ENCODE measurements around the gene CSTPP1. TPM values are rescaled to one million over a fixed set of nuclear protein-coding genes. Genes with fewer than 3 reads are reported as not detected.
A peak's percentile ranks its signal among the peaks of the same experiment; 100 is the strongest.

The CSTPP1 gene
- total RNA-seq, 4 donors from 2014 or later: 35.3 to 51.9 (median 39.7) TPM

DNA sequence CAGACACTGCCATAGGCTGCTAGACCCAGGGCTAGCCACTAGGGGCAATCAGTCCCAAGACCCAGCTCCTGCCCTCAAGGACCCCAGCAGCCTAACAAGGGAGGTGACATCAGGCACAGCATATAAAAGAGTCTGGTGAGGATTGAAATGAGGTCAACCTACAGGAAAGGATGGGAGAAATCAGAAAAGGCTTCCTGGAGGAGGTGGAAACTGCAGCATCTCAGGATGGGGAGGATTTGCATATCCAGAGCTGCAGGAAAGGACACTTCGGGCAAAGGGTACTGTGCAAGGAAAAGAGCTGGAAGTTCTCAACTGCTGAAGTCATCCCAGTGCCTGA is 243.1 kb downstream of the CSTPP1 start:
- DNase-seq (ENCODE audit: low spot score in 2 of 2): no peak
- Histone ChIP-seq H3K9me3 (no peaks in the 10 kb centered on the region), H3K36me3 (peaks cover 0 to 51% (median 0%) of the 10 kb centered on the region in 3 donors), H3K4me3 (no peak overlapping the region), H3K4me1 (peaks cover 3 to 71% (median 29%) of the 10 kb centered on the region in 4 donors), H3K27ac (peak overlapping the region in 2 of 4 donors; percentile 98), H3K27me3 (no peaks in the 10 kb centered on the region)
- WGBS, 2 donors: 71 to 88% methylated on average over 1 of the region's 1 CpG
- TF ChIP-seq, protein P1, sequence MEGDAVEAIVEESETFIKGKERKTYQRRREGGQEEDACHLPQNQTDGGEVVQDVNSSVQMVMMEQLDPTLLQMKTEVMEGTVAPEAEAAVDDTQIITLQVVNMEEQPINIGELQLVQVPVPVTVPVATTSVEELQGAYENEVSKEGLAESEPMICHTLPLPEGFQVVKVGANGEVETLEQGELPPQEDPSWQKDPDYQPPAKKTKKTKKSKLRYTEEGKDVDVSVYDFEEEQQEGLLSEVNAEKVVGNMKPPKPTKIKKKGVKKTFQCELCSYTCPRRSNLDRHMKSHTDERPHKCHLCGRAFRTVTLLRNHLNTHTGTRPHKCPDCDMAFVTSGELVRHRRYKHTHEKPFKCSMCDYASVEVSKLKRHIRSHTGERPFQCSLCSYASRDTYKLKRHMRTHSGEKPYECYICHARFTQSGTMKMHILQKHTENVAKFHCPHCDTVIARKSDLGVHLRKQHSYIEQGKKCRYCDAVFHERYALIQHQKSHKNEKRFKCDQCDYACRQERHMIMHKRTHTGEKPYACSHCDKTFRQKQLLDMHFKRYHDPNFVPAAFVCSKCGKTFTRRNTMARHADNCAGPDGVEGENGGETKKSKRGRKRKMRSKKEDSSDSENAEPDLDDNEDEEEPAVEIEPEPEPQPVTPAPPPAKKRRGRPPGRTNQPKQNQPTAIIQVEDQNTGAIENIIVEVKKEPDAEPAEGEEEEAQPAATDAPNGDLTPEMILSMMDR (IDR thresholded peaks at IDR 0.05): peak in 4 of 5 experiments; percentile 12 to 38 (median 26)
- no peak for TF ChIP-seq EP300 (IDR thresholded peaks at IDR 0.05)

DNA sequence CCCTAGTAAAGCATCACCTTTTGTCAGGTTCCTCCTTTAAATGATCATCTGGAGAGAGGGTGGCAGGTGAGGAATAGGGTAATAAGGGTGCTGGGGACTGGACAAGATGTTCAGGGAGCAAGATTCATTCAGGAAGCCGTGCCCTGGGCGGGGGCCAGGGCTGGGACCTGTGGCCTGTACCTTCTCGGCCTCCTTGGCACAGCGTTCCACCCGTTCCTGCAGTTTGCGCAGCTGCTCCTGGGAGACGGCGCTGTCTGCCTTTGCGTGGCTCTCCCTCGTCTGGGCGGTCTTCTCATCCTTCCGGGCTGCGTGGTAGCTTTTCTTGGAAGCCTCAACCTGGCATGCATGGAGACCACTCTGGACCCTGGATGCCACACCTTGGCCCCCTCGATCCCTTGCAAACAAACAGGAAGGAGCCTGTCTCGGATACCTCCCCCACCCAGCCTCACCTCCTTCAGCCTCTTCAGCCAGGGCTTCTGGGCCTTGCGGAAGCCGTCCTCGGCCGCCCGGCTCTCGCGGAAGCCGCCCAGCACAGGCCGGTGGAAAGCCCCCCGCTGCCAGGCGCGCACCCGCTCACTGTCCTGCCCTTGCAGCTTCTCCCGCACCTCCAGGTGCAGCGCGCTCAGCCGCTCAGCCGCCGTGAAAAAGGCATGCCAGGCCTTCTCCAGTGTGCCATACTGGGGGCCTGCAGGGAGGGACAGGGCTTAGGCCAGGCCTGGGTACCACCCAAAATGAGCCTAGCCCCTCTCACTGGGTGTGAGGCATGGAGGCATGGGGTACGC is 243.6 kb downstream of the CSTPP1 start:
- no peaks in the 10 kb centered on the region for H3K9me3 ChIP-seq
- DNase-seq (ENCODE audit: low spot score in 2 of 2): no peak
- 94 to 97% methylated on average over 35 of the region's 35 CpGs for WGBS, 2 donors
- H3K4me3 ChIP-seq: no peak overlapping the region
- H3K4me1 ChIP-seq: peaks cover 3 to 71% (median 33%) of the 10 kb centered on the region in 4 donors
- H3K27me3 ChIP-seq: no peaks in the 10 kb centered on the region
- peaks cover 0 to 45% (median 0%) of the 10 kb centered on the region in 3 donors for H3K36me3 ChIP-seq
- peak overlapping the region in 1 of 4 donors; percentile 98 for H3K27ac ChIP-seq
- TF ChIP-seq EP300 (IDR thresholded peaks at IDR 0.05) (no peak), POLR2A (IDR thresholded peaks at IDR 0.05) (no peak)
- TF ChIP-seq, protein P1 (IDR thresholded peaks at IDR 0.05): no peak

DNA sequence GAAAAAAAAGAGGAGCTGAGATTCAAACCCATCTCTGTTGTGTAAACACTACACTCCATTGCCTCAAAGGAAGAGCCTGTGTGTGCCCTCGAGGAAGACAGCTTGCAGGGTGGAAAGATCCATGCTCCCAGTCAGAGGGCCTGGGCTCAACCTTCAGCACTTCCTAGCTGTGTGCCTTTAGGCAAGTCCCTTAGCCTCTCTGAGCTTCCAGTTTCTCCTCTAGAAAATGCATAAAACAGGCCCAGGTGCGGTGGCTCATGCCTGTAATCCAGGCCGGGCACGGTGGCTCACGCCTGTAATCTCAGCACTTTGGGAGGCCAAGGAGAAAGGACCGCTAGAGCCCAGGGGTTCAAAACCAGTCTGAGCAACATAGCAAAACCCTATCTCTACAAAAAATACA is 244.7 kb downstream of the CSTPP1 start:
- H3K27ac ChIP-seq: no peak overlapping the region
- no peak for DNase-seq (ENCODE audit: low spot score in 2 of 2)
- H3K36me3 ChIP-seq: peaks cover 0 to 40% (median 0%) of the 10 kb centered on the region in 3 donors
- H3K4me1 ChIP-seq: peaks cover 0 to 68% (median 29%) of the 10 kb centered on the region in 4 donors
- H3K27me3 ChIP-seq: no peaks in the 10 kb centered on the region
- WGBS, 2 donors: 88 to 89% methylated on average over 6 of the region's 6 CpGs
- no peak overlapping the region for H3K4me3 ChIP-seq
- TF ChIP-seq, protein P1 (IDR thresholded peaks at IDR 0.05): no peak
- no peak for TF ChIP-seq EP300 (IDR thresholded peaks at IDR 0.05)
- no peak for TF ChIP-seq POLR2A (IDR thresholded peaks at IDR 0.05)
- H3K9me3 ChIP-seq: no peaks in the 10 kb centered on the region

DNA sequence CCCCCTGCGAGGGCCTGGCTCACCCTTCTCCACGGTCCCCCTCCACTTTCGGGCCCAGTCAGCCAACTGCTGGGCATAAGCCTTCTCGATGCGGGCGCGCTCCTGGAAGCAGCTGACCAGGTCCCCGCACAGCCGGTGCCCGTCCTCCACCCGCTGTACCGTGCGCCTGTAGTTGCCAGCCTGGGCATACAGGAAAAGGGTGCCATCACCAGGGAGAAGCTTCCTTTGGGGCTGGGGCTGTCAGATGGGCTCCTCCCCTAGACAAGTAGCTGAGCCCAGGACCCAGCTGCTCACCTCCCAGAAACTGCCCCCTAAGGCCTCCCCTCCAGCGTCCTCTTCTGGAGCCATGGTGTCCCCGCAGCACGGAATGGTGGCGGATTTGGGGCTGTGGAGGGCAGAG is 245.8 kb downstream of the CSTPP1 start:
- no peaks in the 10 kb centered on the region for H3K27me3 ChIP-seq
- TF ChIP-seq POLR2A (IDR thresholded peaks at IDR 0.05) (no peak), EP300 (IDR thresholded peaks at IDR 0.05) (no peak)
- TF ChIP-seq, protein P1 (IDR thresholded peaks at IDR 0.05): no peak
- peaks cover 0 to 40% (median 0%) of the 10 kb centered on the region in 3 donors for H3K36me3 ChIP-seq
- no peak for DNase-seq (ENCODE audit: low spot score in 2 of 2)
- H3K27ac ChIP-seq: peak overlapping the region in 2 of 4 donors; percentile 22 to 93
- H3K4me1 ChIP-seq: peaks cover 0 to 78% (median 37%) of the 10 kb centered on the region in 4 donors
- H3K4me3 ChIP-seq: no peak overlapping the region
- no peaks in the 10 kb centered on the region for H3K9me3 ChIP-seq
- WGBS, 2 donors: 94 to 95% methylated on average over 10 to 17 of the region's 17 CpGs

All from tibial nerve (tissue), 4 donors.